ENCODE data around the gene PHYHD1.

GRCh38 chr9:128898382-128898781 lies 22.4 kb upstream of the PHYHD1 start:
- TF ChIP-seq, protein P1, sequence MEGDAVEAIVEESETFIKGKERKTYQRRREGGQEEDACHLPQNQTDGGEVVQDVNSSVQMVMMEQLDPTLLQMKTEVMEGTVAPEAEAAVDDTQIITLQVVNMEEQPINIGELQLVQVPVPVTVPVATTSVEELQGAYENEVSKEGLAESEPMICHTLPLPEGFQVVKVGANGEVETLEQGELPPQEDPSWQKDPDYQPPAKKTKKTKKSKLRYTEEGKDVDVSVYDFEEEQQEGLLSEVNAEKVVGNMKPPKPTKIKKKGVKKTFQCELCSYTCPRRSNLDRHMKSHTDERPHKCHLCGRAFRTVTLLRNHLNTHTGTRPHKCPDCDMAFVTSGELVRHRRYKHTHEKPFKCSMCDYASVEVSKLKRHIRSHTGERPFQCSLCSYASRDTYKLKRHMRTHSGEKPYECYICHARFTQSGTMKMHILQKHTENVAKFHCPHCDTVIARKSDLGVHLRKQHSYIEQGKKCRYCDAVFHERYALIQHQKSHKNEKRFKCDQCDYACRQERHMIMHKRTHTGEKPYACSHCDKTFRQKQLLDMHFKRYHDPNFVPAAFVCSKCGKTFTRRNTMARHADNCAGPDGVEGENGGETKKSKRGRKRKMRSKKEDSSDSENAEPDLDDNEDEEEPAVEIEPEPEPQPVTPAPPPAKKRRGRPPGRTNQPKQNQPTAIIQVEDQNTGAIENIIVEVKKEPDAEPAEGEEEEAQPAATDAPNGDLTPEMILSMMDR (IDR thresholded peaks at IDR 0.05) = no peak
- TF ChIP-seq POLR2A (IDR thresholded peaks at IDR 0.05) (no peak), EP300 (IDR thresholded peaks at IDR 0.05) (no peak)

Measured in tibial nerve (tissue), 4 donors.